Urinary bladder (tissue), 4 donors: Measurements from ENCODE around the gene WDR18. TPM values are rescaled to one million over a fixed set of nuclear protein-coding genes. Genes with fewer than 3 reads are reported as not detected.

Source experiments
- DNase-seq: peaks from one replicate; pipeline ENCODE4 v3.0.0-alpha.2; 2015; ENCODE audit errors: extremely low spot score
- H3K27ac ChIP-seq: one replicate; pipeline ENCODE4 v1.5.1; 2013; ENCODE audit warnings: low read depth, mild to moderate bottlenecking, moderate library complexity
- H3K36me3 ChIP-seq: one replicate; pipeline ENCODE4 v1.6.1; 2013; ENCODE audit warnings: mild to moderate bottlenecking, moderate library complexity; ENCODE audit not compliant: insufficient read depth
- H3K4me1 ChIP-seq: one replicate; pipeline ENCODE4 v1.6.1; 2013; ENCODE audit warnings: mild to moderate bottlenecking, moderate library complexity; ENCODE audit not compliant: insufficient read depth
- H3K4me3 ChIP-seq: one replicate; pipeline ENCODE4 v1.5.1; 2013; ENCODE audit warnings: low read depth, low read length
- WGBS: extraction: QIAGEN DNeasy Blood & Tissue Kit; methylation state at CpG from one replicate; pipeline ENCODE4 v1.1.7; 2013; 5-methylcytosine and 5-hydroxymethylcytosine counted together
- polyA plus RNA-seq: library from polyadenylated mRNA; stranded (reverse); fragments of 200-250 nt; gene quantifications from one replicate; pipeline ENCODE4 v1.2.3, GENCODE V29; 2013
- total RNA-seq: library from RNA; depleted of rRNA; stranded (reverse); fragments of >200 nt; gene quantifications from one replicate; pipeline ENCODE4 v1.2.3, GENCODE V29; 2014
- donor health status: healthy with polysubstance abuse.
- donor health status: healthy.

The WDR18 gene
- total and polyA plus RNA-seq, 2 donors: 23.3 to 36.6 TPM

DNA sequence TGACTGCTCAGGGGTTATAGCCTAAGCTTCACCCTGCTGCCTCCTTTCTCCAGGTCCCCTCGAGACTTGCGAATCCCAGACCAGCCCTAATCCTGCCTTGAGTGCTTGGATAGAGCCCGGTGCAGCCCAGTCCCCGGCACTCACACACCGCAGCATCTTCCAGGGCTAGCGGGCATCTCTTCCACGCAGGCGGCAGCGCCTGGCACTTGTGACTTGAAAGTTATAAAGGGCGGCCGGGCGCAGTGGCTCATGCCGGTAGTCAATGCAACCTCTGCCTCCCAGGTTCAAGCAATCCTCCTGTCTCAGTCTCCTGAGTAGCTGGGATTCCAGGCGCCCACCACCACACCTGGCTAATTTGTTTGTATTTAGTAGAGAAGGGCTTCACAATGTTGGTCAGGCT, 1.9 kb downstream of the WDR18 start:
- Histone ChIP-seq H3K27ac (no peak overlapping the region), H3K36me3 (peaks cover 2% of the 10 kb centered on the region), H3K4me1 (no peaks in the 10 kb centered on the region), H3K4me3 (no peak overlapping the region)
- no peak for DNase-seq
- 93% methylated on average over 14 of the region's 14 CpGs for WGBS

DNA sequence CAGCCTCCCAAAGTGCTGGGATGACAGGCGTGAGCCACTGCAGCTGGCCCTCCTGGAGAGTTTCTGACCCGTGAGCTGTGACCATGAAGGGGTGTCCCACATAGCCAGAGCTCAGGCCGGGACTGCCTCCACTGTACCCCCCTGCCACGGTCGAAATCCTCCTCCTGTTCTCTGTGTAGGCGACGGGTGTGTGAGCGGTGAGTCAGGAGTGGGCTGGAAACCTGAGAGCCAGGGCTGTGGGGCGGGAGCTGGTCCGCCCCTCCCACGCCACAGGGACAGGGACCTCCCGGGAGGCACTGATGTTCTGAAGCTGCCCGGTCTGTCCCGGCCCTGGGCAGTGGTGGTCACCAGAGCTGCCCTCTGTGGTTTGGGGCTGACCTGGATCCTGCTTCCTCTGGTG, 3.9 kb downstream of the WDR18 start:
- Histone ChIP-seq H3K27ac (no peak overlapping the region), H3K4me3 (no peak overlapping the region), H3K36me3 (peaks cover 2% of the 10 kb centered on the region), H3K4me1 (no peaks in the 10 kb centered on the region)
- no peak for DNase-seq
- 79% methylated on average over 14 of the region's 14 CpGs for WGBS

DNA sequence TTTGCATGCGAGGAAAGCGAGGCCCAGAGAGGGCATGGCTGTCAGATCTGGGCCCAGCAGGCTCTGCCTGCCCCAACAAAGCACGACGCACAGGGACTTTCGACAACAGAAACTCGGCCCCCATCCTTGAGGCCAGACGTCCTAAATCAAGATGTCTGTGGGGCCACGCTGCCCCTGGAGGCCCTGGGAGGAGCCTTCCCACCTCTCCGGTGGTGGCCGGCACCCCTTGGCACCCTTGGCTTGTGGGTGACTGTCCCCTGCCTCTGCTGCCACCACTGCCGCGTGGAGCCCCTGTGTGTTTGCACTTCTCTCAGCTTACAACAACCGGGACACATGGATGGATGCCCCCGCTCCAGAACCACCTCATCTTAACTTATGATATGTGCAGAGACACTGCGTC, 4.4 kb downstream of the WDR18 start:
- 85% methylated on average over 15 of the region's 15 CpGs for WGBS
- Histone ChIP-seq H3K36me3 (peaks cover 2% of the 10 kb centered on the region), H3K27ac (no peak overlapping the region), H3K4me1 (no peaks in the 10 kb centered on the region), H3K4me3 (no peak overlapping the region)
- no peak for DNase-seq

DNA sequence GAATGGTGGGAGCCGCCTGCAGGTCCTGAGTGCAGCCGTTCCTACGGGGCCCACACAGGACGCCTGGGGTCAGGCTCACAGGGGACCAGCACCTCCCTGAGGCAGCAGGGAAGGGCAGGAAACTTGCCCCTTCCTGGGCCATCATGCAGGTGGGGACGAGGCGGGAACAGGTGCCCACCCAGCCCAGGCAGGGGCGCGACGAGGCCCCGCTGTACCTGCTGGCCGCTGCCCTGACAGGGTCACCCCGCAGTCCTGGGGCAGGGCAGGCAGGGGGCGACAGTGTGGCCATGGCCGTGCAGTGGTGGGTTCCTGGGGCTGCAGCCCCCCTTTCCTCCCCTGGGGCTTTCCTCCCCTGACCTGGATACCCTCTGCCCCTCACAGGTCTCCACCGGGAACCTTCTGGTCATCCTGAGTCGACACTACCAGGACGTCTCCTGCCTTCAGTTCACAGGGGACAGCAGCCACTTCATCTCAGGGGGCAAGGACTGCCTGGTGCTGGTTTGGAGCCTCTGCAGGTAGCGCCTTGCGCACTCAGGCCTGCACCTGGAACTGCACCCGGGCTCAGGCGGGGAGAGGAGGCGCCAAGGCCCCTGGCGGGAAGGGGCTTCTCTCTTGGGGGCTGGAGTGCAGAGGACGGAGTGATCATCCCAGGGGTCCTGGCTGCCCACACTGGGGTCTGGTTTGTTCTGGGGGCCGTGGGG, 5.4 kb downstream of the WDR18 start:
- WGBS: 90% methylated on average over 25 of the region's 25 CpGs
- Histone ChIP-seq H3K4me3 (no peak overlapping the region), H3K27ac (no peak overlapping the region), H3K36me3 (peaks cover 2% of the 10 kb centered on the region), H3K4me1 (no peaks in the 10 kb centered on the region)
- DNase-seq: no peak

DNA sequence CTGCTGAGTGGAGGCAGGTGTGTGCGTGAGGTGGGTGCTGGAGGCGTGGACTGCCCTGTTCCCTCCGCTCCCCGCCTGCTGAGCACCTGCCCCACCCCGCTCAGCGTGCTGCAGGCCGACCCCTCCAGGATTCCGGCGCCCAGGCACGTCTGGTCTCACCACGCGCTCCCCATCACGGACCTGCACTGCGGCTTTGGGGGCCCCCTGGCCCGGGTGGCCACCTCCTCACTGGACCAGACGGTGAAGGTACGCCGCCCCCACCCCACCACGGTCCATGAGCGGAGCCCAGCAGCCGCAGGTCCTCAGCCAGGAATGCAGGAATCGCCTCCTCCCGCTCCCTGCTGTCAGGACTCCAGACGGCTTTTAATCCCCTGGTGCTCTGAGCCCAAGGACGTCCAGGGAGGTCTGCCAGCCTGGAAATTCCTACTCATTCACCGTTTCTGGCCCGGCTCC, 6.0 kb downstream of the WDR18 start:
- no peak overlapping the region for H3K27ac ChIP-seq
- H3K4me3 ChIP-seq: no peak overlapping the region
- 66% methylated on average over 27 of the region's 27 CpGs for WGBS
- DNase-seq: no peak
- no peaks in the 10 kb centered on the region for H3K4me1 ChIP-seq
- peaks cover 2% of the 10 kb centered on the region for H3K36me3 ChIP-seq

DNA sequence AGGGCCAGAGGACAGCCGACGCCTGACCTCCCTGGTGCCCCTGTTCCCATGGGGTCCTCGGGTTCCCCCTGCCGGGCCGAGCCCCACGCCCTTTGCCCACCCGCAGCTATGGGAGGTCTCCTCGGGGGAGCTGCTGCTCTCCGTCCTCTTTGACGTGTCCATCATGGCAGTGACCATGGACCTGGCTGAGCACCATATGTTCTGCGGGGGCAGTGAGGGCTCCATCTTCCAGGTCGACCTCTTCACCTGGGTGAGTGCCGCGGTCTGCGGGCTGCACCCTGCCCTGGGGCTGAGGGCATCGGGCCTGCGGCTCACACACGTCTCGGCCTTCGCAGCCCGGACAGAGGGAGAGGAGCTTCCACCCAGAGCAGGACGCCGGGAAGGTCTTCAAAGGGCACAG, 6.6 kb downstream of the WDR18 start:
- Histone ChIP-seq H3K4me3 (no peak overlapping the region), H3K27ac (no peak overlapping the region), H3K36me3 (peaks cover 2% of the 10 kb centered on the region), H3K4me1 (no peaks in the 10 kb centered on the region)
- WGBS: 92% methylated on average over 23 of the region's 23 CpGs
- no peak for DNase-seq

DNA sequence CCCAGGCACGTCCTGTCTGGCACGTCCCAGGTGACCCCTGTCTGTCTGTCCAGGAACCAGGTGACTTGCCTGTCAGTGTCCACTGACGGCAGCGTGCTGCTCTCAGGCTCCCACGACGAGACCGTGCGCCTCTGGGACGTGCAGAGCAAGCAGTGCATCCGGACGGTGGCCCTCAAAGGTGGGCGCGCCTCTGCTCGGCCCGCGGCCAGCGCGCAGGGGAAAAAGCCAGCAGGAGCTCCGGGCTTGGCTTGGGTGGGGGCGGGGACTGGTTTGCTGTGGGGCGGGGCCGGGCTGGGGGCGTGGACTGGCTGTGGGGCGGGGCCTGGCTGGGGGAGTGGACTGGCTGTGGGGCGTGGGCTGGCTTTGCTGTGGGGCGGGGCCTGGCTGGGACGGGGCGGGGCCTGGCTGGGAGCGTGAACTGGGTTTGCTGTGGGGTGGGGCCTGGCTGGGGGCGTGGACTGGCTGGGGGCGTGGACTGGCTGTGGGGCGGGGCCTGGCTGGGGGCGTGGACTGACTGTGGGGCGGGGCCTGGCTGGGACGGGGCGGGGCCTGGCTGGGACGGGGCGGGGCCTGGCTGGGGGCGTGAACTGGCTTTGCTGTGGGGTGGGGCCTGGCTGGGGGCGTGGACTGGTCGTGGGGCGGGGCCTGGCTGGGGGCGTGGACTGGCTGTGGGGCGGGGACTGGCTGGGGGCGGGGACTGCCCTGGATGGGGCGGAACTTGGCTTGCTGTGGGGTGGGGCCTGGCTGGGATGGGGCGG, 7.2 kb downstream of the WDR18 start:
- Histone ChIP-seq H3K27ac (no peak overlapping the region), H3K36me3 (peaks cover 2% of the 10 kb centered on the region), H3K4me3 (no peak overlapping the region), H3K4me1 (no peaks in the 10 kb centered on the region)
- 90% methylated on average over 45 of the region's 47 CpGs for WGBS
- DNase-seq: no peak

DNA sequence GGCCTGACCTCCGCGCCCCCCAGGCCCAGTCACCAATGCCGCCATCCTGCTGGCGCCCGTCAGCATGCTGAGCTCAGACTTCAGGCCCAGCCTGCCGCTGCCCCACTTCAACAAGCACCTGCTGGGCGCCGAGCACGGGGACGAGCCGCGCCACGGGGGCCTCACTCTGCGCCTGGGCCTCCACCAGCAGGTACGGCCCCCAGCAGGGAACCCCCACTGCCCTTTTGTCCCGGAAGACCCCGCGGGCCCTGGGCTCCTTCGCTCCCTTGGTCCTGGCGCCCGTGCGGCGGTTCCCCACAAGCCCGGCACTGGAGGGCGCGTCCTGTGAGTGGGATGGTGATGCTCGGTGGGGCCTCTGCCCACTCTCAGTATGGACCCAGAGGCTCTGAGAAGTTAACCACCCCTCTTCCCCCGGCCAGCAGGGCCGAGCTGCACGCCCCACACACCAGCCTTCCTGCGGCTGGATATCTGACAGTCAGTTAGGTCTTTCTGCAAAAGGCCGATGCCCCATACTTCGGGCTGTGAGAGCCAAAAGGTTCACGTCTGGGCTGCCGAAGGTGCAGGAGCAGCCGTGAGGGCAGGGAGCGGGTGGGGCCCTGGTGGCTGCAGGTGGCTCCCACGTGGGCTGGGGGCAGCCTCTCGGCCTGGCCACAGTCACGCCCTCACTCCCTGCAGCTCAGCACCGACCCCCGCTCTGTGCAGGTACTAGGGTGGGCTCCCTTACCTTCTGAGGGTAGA, 8.0 kb downstream of the WDR18 start:
- 93% methylated on average over 42 of the region's 42 CpGs for WGBS
- Histone ChIP-seq H3K4me3 (no peak overlapping the region), H3K27ac (no peak overlapping the region), H3K4me1 (no peaks in the 10 kb centered on the region), H3K36me3 (peaks cover 2% of the 10 kb centered on the region)
- no peak for DNase-seq

DNA sequence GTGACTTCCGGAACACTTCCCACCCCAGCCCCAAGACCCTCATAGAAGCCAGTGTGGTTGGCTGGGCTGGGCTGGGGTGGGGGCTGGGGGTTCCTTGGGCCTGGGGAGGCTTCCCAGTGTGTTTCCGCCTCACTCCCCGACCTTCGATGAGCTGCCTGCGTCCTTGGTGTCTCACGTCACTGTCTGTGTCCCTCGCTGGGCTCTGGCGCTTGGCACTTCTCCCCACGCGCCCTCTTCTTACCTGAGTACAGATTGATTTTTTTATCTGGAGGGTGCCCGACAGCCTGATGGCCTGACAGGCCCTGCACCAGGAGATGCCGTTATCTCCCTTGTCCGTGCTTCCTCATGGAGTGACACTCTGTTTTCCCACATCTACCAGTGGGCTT, 8.5 kb downstream of the WDR18 start:
- Histone ChIP-seq H3K27ac (no peak overlapping the region), H3K36me3 (peaks cover 2% of the 10 kb centered on the region), H3K4me3 (no peak overlapping the region), H3K4me1 (no peaks in the 10 kb centered on the region)
- 93% methylated on average over 13 of the region's 13 CpGs for WGBS
- DNase-seq: no peak

DNA sequence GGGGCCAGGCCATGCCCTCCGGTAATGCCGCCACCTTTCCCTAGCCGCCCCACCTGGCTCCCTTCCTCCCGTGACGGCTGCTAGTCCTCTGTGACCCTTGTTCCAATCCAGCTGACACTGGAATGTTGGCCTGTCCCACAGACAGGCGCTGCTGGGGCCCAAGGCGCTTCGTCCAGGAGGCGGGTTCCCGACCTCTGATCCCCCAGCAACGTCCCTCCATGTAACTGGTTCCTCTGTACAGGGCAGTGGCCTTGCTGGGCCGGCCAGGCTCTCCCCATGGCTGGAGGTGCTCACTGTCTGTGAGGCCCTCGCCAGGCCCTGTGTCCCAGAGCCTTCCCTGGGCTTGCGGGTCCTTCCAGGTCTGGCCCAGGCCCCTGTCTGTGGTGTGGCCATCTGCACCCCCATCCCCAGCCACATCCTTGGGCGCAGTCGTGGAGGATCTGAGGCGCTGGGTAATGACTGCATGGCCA, 9.3 kb downstream of the WDR18 start:
- Histone ChIP-seq H3K4me1 (no peaks in the 10 kb centered on the region), H3K36me3 (peaks cover 2% of the 10 kb centered on the region), H3K27ac (no peak overlapping the region), H3K4me3 (no peak overlapping the region)
- no peak for DNase-seq
- 89% methylated on average over 17 of the region's 17 CpGs for WGBS

DNA sequence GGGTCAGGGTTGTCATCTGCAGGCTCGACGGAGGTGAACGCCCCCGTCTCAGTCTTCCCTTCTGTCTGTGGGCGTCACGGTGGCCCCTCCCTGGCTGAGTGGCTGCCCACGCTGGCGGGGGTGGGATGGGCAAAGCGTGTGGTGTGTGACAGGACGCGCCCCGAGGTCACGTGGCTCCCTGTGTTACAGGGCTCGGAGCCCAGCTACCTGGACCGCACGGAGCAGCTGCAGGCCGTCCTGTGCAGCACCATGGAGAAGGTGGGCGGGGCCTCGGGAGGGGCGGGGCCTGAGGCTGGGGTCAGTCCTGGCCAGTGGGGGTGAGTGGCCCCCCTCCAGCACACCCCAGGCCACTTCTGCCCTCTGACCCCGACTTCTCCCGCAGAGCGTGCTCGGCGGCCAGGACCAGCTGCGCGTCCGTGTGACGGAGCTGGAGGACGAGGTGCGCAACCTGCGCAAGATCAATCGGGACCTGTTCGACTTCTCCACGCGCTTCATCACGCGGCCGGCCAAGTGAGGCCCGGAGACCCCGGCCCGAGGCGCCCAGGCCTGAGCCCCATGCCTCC, 9.8 kb downstream of the WDR18 start:
- Histone ChIP-seq H3K27ac (no peak overlapping the region), H3K4me1 (no peaks in the 10 kb centered on the region), H3K36me3 (peaks cover 2% of the 10 kb centered on the region), H3K4me3 (no peak overlapping the region)
- 88% methylated on average over 43 of the region's 43 CpGs for WGBS
- no peak for DNase-seq

DNA sequence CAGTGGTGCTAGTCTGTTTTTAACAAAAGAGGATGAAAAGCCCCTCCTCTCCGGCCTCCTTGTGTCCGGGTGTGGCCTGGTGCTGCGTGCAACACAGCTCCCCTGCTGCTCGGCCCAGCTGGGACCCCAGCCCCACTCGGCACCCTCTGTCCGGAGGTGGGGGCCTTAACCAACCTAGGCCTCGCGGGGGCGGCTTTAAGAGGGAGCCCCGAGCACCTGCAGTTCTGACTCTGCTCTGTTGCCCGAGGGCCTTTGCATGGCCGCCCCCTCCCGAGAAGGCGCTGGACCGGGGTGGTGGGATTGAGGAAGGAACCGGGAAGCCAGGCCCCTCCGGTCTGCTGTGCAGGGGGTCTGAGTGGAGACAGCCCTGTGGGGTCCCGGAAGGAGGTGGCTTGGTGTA, 10.4 kb downstream of the WDR18 start:
- Histone ChIP-seq H3K27ac (no peak overlapping the region), H3K4me3 (no peak overlapping the region), H3K36me3 (peaks cover 2% of the 10 kb centered on the region), H3K4me1 (no peaks in the 10 kb centered on the region)
- no peak for DNase-seq
- WGBS: 93% methylated on average over 18 of the region's 18 CpGs

DNA sequence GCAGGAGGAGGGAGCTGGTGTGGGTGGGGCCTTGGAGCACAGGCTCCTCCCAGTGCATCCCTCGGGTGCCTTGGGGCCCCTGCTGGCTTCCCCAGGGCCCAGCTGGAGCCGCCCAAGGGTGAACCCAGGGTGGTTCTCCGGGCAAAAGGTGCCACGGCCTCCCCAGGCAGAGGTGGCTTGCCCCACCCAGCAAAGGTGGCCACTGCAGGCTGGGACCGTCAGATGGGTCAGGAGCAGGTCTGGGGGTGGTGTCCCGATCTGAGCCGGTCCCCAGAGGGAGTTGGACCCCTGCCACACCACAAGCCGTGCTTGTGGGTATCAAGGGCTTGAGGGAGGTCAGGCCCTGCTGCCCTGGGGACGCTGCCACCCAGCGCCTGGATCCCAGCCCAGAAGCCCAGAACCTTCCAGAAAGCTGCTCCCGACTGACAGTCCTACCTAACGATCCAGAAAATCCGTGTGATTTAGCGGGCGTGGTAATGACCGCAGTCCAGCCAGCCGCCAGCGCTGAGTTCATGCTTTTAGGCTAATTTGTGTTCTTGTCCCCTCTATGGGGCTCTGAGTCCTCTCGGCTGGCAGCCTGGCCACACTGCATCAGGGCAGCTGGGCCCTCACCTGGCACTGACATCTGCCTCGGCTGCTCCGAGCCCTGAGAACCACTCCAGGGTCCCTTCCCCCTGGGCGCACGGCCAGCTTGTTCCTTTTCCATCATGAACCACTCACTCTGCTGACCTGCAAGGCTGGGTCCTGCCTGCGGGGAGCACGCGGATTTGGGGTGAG, 11.1 kb downstream of the WDR18 start:
- Histone ChIP-seq H3K4me3 (no peak overlapping the region), H3K36me3 (peaks cover 2% of the 10 kb centered on the region), H3K4me1 (no peaks in the 10 kb centered on the region), H3K27ac (no peak overlapping the region)
- DNase-seq: no peak
- 78% methylated on average over 26 of the region's 26 CpGs for WGBS
